NCI-H748 (cell line): ENCODE results near the gene SAA2.
"Not testable (repeated sequence)": the region's sequence is repeated elsewhere in the genome, so short reads cannot be mapped to it uniquely, and the experiment has no call there.

ENCODE experiments used
- DNase-seq: peaks from one replicate; lab custom pipeline; 2025; ENCODE audit not compliant: unreplicated experiment; lab: John Stamatoyannopoulos, UW

Gene SAA2

GRCh38 chr11:18197738-18198137 is 50.7 kb downstream of the SAA2 start:
- DNase-seq = not testable (repeated sequence)

GRCh38 chr11:18196532-18196931 is 51.9 kb downstream of the SAA2 start:
- DNase-seq = no peak
